Fibroblast of mammary gland (primary cell): ENCODE results near the gene SPTSSA.
A peak's percentile ranks its signal among the peaks of the same experiment; 100 is the strongest.

Source experiments
- DNase-seq: peaks from one replicate; pipeline ENCODE4 v3.0.0-alpha.2; 2010; ENCODE audit warnings: low read depth
- H3K4me3 ChIP-seq: 2 replicates; pipeline ENCODE4 v1.5.1; 2011; ENCODE audit warnings: low read depth, mild to moderate bottlenecking, low read length, moderate library complexity; ENCODE audit not compliant: control insufficient read depth
- CTCF ChIP-seq: conservative IDR thresholded peaks from 2 replicates; pipeline ENCODE4 v1.5.1; 2011; ENCODE audit warnings: low read depth, low read length, inconsistent platforms; ENCODE audit not compliant: control insufficient read depth, insufficient read depth

Gene SPTSSA

GRCh38 chr14:34409721-34410120, 52.3 kb downstream of the SPTSSA start:
- H3K4me3 ChIP-seq = no peak overlapping the region
- no peak for TF ChIP-seq CTCF
- no peak for DNase-seq

- no peak for DNase-seq
- TF ChIP-seq CTCF = no peak
Observed at GRCh38 chr14:34407951-34408350, 54.1 kb downstream of the SPTSSA start.

GRCh38 chr14:34404416-34404815, 57.6 kb downstream of the SPTSSA start:
- no peak for TF ChIP-seq CTCF
- no peak overlapping the region for H3K4me3 ChIP-seq
- no peak for DNase-seq

More at GRCh38 chr14:34407951-34408350, 54.1 kb downstream of the SPTSSA start:
- no peak overlapping the region for H3K4me3 ChIP-seq

- no peak for TF ChIP-seq CTCF
- DNase-seq = peak; percentile 17
- no peak overlapping the region for H3K4me3 ChIP-seq
Observed at GRCh38 chr14:34403646-34404045, 58.4 kb downstream of the SPTSSA start.

GRCh38 chr14:34398024-34398423, 64.0 kb downstream of the SPTSSA start:
- no peak for DNase-seq
- H3K4me3 ChIP-seq = no peak overlapping the region
- TF ChIP-seq CTCF = no peak

- TF ChIP-seq CTCF = no peak
- no peak overlapping the region for H3K4me3 ChIP-seq
- DNase-seq = no peak
Observed at GRCh38 chr14:34387974-34388516, 74.0 kb downstream of the SPTSSA start.
